Right renal pelvis (tissue), 4 donors: ENCODE measurements around the gene TMEM171. TPM values are rescaled to one million over a fixed set of nuclear protein-coding genes. Genes with fewer than 3 reads are reported as not detected.

Source experiments
- polyA plus RNA-seq, 4 donors: library from polyadenylated mRNA; unstranded; fragments of 120-200 nt; gene quantifications; one replicate each; pipeline ENCODE4 v1.2.1, GENCODE V29; 2013; ENCODE audit not compliant: insufficient read length in 4 of 4

Gene TMEM171
- polyA plus RNA-seq, 4 donors, result 4.9 to 6.3 (median 6.0) TPM

Other genes with a start within 250 kb of the TMEM171 start
- 10 to 100 TPM; 27.7 to 38.1 (median 35.7) TPM for gene FCHO2, start 164.5 kb upstream of the TMEM171 start, polyA plus RNA-seq
- gene TMEM174, start 52.6 kb downstream of the TMEM171 start, polyA plus RNA-seq, result 10 to 100 TPM; 16.0 to 27.8 (median 22.2) TPM